Liver (tissue), 3 donors: ENCODE results near the gene TOX2.

Experiments
- ATF3 ChIP-seq: IDR thresholded peaks from 2 replicates; pipeline ENCODE4 v1.6.1; 2016; ENCODE audit warnings: antibody characterized with exemption
- CTCF ChIP-seq: fragments of 150-350 bp; IDR thresholded peaks from 2 replicates; pipeline ENCODE4 v1.5.1; 2017; ENCODE audit warnings: improper control_type of control experiment, low read depth, low read length; ENCODE audit not compliant: missing input control
- FOXA1 ChIP-seq: IDR thresholded peaks from 2 replicates; pipeline ENCODE4 v1.6.1; 2016; ENCODE audit warnings: antibody characterized with exemption
- GABPA ChIP-seq, 2 donors: IDR thresholded peaks in 1 of 2; conservative IDR thresholded peaks in 1 of 2; 2 replicates each; pipeline ENCODE4 v1.6.1; 2016; ENCODE audit warnings: antibody characterized with exemption in 2 of 2, mild to moderate bottlenecking in 1 of 2, moderate library complexity in 1 of 2
- HNF4A ChIP-seq, 2 donors: conservative IDR thresholded peaks; 2 replicates each; pipeline ENCODE4 v1.6.1; 2016; ENCODE audit warnings: antibody characterized with exemption in 2 of 2, mild to moderate bottlenecking in 2 of 2
- HNF4G ChIP-seq: IDR thresholded peaks from 2 replicates; pipeline ENCODE4 v1.6.1; 2016; ENCODE audit warnings: antibody characterized with exemption
- JUND ChIP-seq, 2 donors: IDR thresholded peaks; 2 replicates each; pipeline ENCODE4 v1.6.1; 2016; ENCODE audit warnings: antibody characterized with exemption in 2 of 2
- MAX ChIP-seq: IDR thresholded peaks from 2 replicates; pipeline ENCODE4 v1.6.1; 2016; ENCODE audit warnings: antibody characterized with exemption
- NR2F2 ChIP-seq: IDR thresholded peaks from 2 replicates; pipeline ENCODE4 v1.6.1; 2016; ENCODE audit warnings: antibody characterized with exemption
- RAD21 ChIP-seq, 2 donors: IDR thresholded peaks; 2 replicates each; pipeline ENCODE4 v1.6.1; 2016; ENCODE audit warnings: antibody characterized with exemption in 2 of 2, mild to moderate bottlenecking in 2 of 2
- REST ChIP-seq: IDR thresholded peaks from 2 replicates; pipeline ENCODE4 v1.6.1; 2016; ENCODE audit warnings: antibody characterized with exemption, mild to moderate bottlenecking
- SP1 ChIP-seq: IDR thresholded peaks from 2 replicates; pipeline ENCODE4 v1.6.1; 2018; ENCODE audit warnings: antibody characterized with exemption, mild to moderate bottlenecking
- TAF1 ChIP-seq: conservative IDR thresholded peaks from 2 replicates; pipeline ENCODE4 v1.6.1; 2016; ENCODE audit warnings: antibody characterized with exemption, mild to moderate bottlenecking
- donor health status: healthy.
- donor health status: healthy.

GRCh38 chr20:43916881-43917371 lies 2.3 kb downstream of the TOX2 start:
- no peak for TF ChIP-seq SP1
- TF ChIP-seq CTCF: no peak
- no peak for TF ChIP-seq REST
- no peak for TF ChIP-seq GABPA (IDR thresholded peaks at IDR 0.05 in 1 of 2, conservative IDR thresholded peaks at IDR 0.05 in 1 of 2)
- TF ChIP-seq NR2F2: no peak
- no peak for TF ChIP-seq TAF1
- TF ChIP-seq RAD21 (IDR thresholded peaks at IDR 0.05): no peak
- TF ChIP-seq MAX: no peak
- no peak for TF ChIP-seq HNF4A (conservative IDR thresholded peaks at IDR 0.05)
- no peak for TF ChIP-seq JUND (IDR thresholded peaks at IDR 0.05)
- TF ChIP-seq FOXA1: no peak
- TF ChIP-seq HNF4G: no peak
- TF ChIP-seq ATF3: no peak
